HL-60 (cell line): ENCODE results near the gene MBNL1.

ENCODE experiments used
- DNase-seq, 2 experiments: peaks; one replicate each; pipeline ENCODE4 v3.0.0-alpha.2; 2010 to 2020; ENCODE audit warnings: low read depth in 1 of 2, low spot score in 1 of 2
- H3K27ac ChIP-seq: fragments of 250-450 bp; sonication (Bioruptor Pico); replicated peaks from 2 replicates; pipeline ENCODE4 v1.5.1; 2020; ENCODE audit warnings: mild to moderate bottlenecking, moderate library complexity
- H3K27me3 ChIP-seq: fragments of 250-450 bp; sonication (Bioruptor Pico); 2 replicates; pipeline ENCODE4 v1.5.1; 2021; ENCODE audit warnings: mild to moderate bottlenecking, moderate library complexity; ENCODE audit not compliant: insufficient read depth, poor library complexity, severe bottlenecking
- H3K4me3 ChIP-seq: replicated peaks from 2 replicates; pipeline ENCODE4 v1.5.1; 2011; ENCODE audit warnings: mild to moderate bottlenecking, control low read depth, low read length; ENCODE audit not compliant: insufficient read depth
- CTCF ChIP-seq: IDR thresholded peaks from one replicate; pipeline ENCODE4 v1.5.1; 2011; ENCODE audit warnings: low read length, control low read depth, inconsistent platforms; ENCODE audit not compliant: insufficient read depth
- GABPA ChIP-seq: IDR thresholded peaks from 2 replicates; pipeline ENCODE4 v1.6.1; 2012; ENCODE audit warnings: low read depth
- POLR2AphosphoS5 ChIP-seq: IDR thresholded peaks from 2 replicates; pipeline ENCODE4 v1.6.1; 2012; ENCODE audit warnings: low read depth
- REST ChIP-seq: IDR thresholded peaks from 2 replicates; pipeline ENCODE4 v1.6.1; 2012; ENCODE audit warnings: low read depth; ENCODE audit not compliant: insufficient replicate concordance
- SPI1 ChIP-seq: IDR thresholded peaks from 2 replicates; pipeline ENCODE4 v1.6.1; 2012; ENCODE audit warnings: low read depth, mild to moderate bottlenecking, borderline replicate concordance

MBNL1 gene

GRCh38 chr3:152402695-152403451, 134.1 kb downstream of the MBNL1 start:
- TF ChIP-seq SPI1 (no peak), REST (no peak), POLR2AphosphoS5 (no peak), CTCF (no peak), GABPA (no peak)
- Histone ChIP-seq H3K4me3 (no peak overlapping the region), H3K27ac (no peak overlapping the region), H3K27me3 (no peaks in the 10 kb centered on the region)
- DNase-seq = no peak

- DNase-seq = no peak
- TF ChIP-seq POLR2AphosphoS5 = no peak
- TF ChIP-seq SPI1 = no peak
- H3K27ac ChIP-seq = no peak overlapping the region; the same call in 1 of the 2 replicates
- no peak overlapping the region for H3K4me3 ChIP-seq
- H3K27me3 ChIP-seq = no peaks in the 10 kb centered on the region
Observed at GRCh38 chr3:152403632-152404066, 134.9 kb downstream of the MBNL1 start.

GRCh38 chr3:152404976-152405375, 136.2 kb downstream of the MBNL1 start:
- no peak for TF ChIP-seq GABPA
- no peak for TF ChIP-seq POLR2AphosphoS5
- TF ChIP-seq REST = no peak
- TF ChIP-seq SPI1 = no peak
- TF ChIP-seq CTCF = no peak
- H3K27ac ChIP-seq = no peak overlapping the region
- no peak overlapping the region for H3K4me3 ChIP-seq
- DNase-seq = no peak
- H3K27me3 ChIP-seq = no peaks in the 10 kb centered on the region

- Histone ChIP-seq H3K27ac (no peak overlapping the region), H3K4me3 (no peak overlapping the region)
- TF ChIP-seq REST (no peak), POLR2AphosphoS5 (no peak), CTCF (no peak), GABPA (no peak), SPI1 (no peak)
Observed at GRCh38 chr3:152405915-152406802, 137.4 kb downstream of the MBNL1 start.

More at GRCh38 chr3:152405915-152406802, 137.4 kb downstream of the MBNL1 start:
- DNase-seq = peak in 1 of 2 experiments; percentile 75
- H3K27me3 ChIP-seq = no peaks in the 10 kb centered on the region
